ENCODE measurements around the gene NDUFAF4. TPM values are rescaled to one million over a fixed set of nuclear protein-coding genes. Genes with fewer than 3 reads are reported as not detected.

NDUFAF4 gene
- total RNA-seq (2021; fragmentation: NEBNext Ultra II Directional; extraction: Animal tissue kit (Norgen Biotek cat#: 25700)) (84.4 and 84.9 TPM in 2 replicates), polyA plus RNA-seq (2011; rRNA removed) (9.9 and 21.9 TPM in 2 replicates), polyA minus RNA-seq (2011; rRNA and poly(A)+ RNA removed) (13.1 and 18.6 TPM in 2 replicates)
- 43.3 TPM for polyA plus RNA-seq (2011; cell fraction: cytosol; rRNA removed)
- 8.2 TPM for polyA plus RNA-seq (2011; cell fraction: nucleus; rRNA removed)
- 36.4 to 84.8 TPM (median 40.7 TPM) in 4 replicates for polyA plus RNA-seq (2012, experiment 1 of 2)
- polyA plus RNA-seq (2012, experiment 2 of 2), result 14.4 TPM
- 63.6 TPM for polyA plus RNA-seq (2013, experiment 1 of 2)
- 64.0 TPM for polyA plus RNA-seq (2013, experiment 2 of 2)
- 16.1 TPM for polyA minus RNA-seq (2011; cell fraction: cytosol; rRNA and poly(A)+ RNA removed)
- polyA minus RNA-seq (2011; cell fraction: nucleus; rRNA and poly(A)+ RNA removed), result 14.6 TPM
- long read RNA-seq, experiment 1, transcript NDUFAF4-201 (3 exons, 2,399 nt), result major isoform, 64 of 76 reads
- long read RNA-seq, experiment 1, partial matches to known transcripts, result 2 of 76 reads
- long read RNA-seq, experiment 1, other reads (novel, unspliced or antisense), result 5 of 76 reads
- long read RNA-seq, experiment 2, transcript NDUFAF4-201 (3 exons, 2,399 nt), result major isoform, 13 of 15 reads
- long read RNA-seq, experiment 2, partial matches to known transcripts, result 0 of 15 reads
- long read RNA-seq, experiment 2, other reads (novel, unspliced or antisense), result 1 of 15 reads

DNA sequence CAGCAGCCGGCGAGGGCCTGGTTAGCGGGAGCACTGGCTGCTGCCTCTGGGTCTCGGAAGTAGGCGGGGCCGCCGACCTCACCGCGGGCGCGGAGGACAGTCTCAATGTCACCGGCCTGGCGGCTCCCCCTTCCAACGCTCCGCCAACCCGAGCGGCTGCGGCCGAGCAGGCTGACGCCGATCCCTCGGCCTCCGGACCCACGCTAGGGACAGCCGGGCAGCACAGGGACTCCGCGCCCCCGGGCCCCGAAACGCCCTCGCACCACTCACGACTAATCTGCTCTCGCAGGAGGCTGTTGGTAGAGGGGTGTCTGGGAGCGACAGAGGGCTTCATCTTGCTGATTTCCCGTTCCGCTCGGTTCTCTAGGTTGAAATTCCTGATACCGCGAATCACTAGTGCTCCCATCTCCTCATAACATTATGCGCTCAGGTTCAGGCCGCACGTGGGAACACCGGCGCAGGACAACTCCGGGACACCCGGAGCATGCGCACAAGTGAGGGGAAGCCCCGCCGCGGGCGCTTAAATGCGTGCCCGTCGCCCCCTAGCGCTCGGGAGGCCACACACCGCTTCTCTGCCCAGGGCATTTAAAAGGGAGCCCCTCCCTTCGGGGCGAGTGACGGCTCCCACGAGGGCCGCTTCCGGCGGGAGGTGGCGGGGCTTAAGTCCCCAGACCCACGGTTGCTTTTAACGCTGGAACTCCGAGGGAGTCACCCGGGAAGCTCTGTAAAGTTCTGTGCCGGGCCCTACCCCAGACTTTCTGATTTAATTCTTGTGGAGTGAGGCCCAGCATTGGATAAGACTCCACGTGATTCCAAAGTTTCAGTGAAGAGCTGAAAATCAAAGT, at the start of gene NDUFAF4:
Gene NDUFAF4, minus strand, starts transcription at position 496 of the 845 bp plus-strand sequence. Its CDS starts 90 bp downstream, at position 406.
- Histone ChIP-seq H2AK5ac (ENCODE audit: low read depth, low read length) (no peak within 1 kb of the TSS), H3K27ac (ENCODE audit: low read depth, low read length) (peak within 1 kb of the TSS; percentile 63), H3K9ac (replicated peaks in 1 of 4; ENCODE audit: extremely low read depth in 1 of 4, low read depth in 3 of 4, low read length in 3 of 4) (peak within 1 kb of the TSS; percentile 71 to 96 (median 78)), H3K79me2 (ENCODE audit: control insufficient read depth in 1 of 2, insufficient read depth in 2 of 2, low read length in 2 of 2) (peaks cover 3 to 45% of the 10 kb centered on the region in 2 experiments; a peak in 3 of 4 replicates), H4K91ac (replicated peaks; ENCODE audit: insufficient read length, low read length) (peak within 1 kb of the TSS; percentile 41), H3K4me2 (ENCODE audit: insufficient read depth in 1 of 2, low read depth in 2 of 2, low read length in 2 of 2) (peak within 1 kb of the TSS; percentile 56 to 77), H3K14ac (ENCODE audit: insufficient read length) (no peak within 1 kb of the TSS), H2BK20ac (ENCODE audit: low read length) (no peak within 1 kb of the TSS), H3K79me1 (ENCODE audit: low read depth, low read length) (no peaks in the 10 kb centered on the region; the same call in 1 of the 2 replicates), H4K5ac (ENCODE audit: insufficient read length, low read depth, low read length) (peak within 1 kb of the TSS; percentile 78), H3K4me3 (ENCODE audit: extremely low read depth in 1 of 4, insufficient read depth in 2 of 4, low read depth in 3 of 4, low read length in 4 of 4) (peak within 1 kb of the TSS; percentile 80 to 89 (median 88)), H4K8ac (ENCODE audit: extremely low read depth, insufficient read depth, low read length) (peak within 1 kb of the TSS; percentile 96; the same call in 1 of the 2 replicates), H3K18ac (ENCODE audit: extremely low read depth, low read length) (peak within 1 kb of the TSS; percentile 72), H3K36me3 (ENCODE audit: control insufficient read depth in 2 of 4, insufficient read depth in 4 of 4, low read length in 3 of 4) (peaks cover 6 to 32% (median 10%) of the 10 kb centered on the region in 4 experiments; a peak in 6 of 8 replicates), H3K23ac (ENCODE audit: insufficient read length) (no peak within 1 kb of the TSS), H2BK120ac (replicated peaks; ENCODE audit: low read depth, low read length) (no peak within 1 kb of the TSS), H2AFZ (ENCODE audit: low read length) (peak within 1 kb of the TSS; percentile 94), H2BK5ac (ENCODE audit: low read depth, low read length) (peak within 1 kb of the TSS; percentile 87), H3K9me3 (ENCODE audit: insufficient read depth in 2 of 2, low read depth in 1 of 2, low read length in 1 of 2) (no peaks in the 10 kb centered on the region), H4K20me1 (replicated peaks in 1 of 2; ENCODE audit: control insufficient read depth in 1 of 2, insufficient read depth in 2 of 2, low read length in 2 of 2) (peaks cover 2 to 5% of the 10 kb centered on the region in 2 experiments), H3K4me1 (replicated peaks in 1 of 4; ENCODE audit: control insufficient read depth in 3 of 4, insufficient read depth in 4 of 4, low read length in 3 of 4) (peaks cover 0 to 2% (median 0%) of the 10 kb centered on the region in 4 experiments; a peak in 1 of 7 replicates), H3K56ac (replicated peaks; ENCODE audit: insufficient read length, low read depth, low read length) (peak within 1 kb of the TSS; percentile 28), H3K4ac (replicated peaks; ENCODE audit: insufficient read length, low read depth, low read length) (peak within 1 kb of the TSS; percentile 35), H3K23me2 (ENCODE audit: low read depth, low read length) (no peaks in the 10 kb centered on the region; the same call in 1 of the 2 replicates), H3K27me3 (replicated peaks in 1 of 4; ENCODE audit: control insufficient read depth in 3 of 4, extremely low read depth in 1 of 4, insufficient read depth in 3 of 4, low read length in 3 of 4) (no peaks in the 10 kb centered on the region), H2BK15ac (ENCODE audit: low read length) (no peak within 1 kb of the TSS), H2BK12ac (ENCODE audit: low read depth, low read length) (no peak within 1 kb of the TSS; the same call in 1 of the 2 replicates)
- no peak for FAIRE-seq
- ChIA-PET POLR2A (ENCODE audit: partially characterized antibody) (interaction anchor here (0.7 to 2.2 kb wide), 14 partner anchors 9 to 167 kb away, joined by 3 to 17 read pairs (median 3); partner anchors contain the start of gene GPR63), CTCF (ENCODE audit: partially characterized antibody) (interaction anchor here (0.6 to 5.3 kb wide), 26 partner anchors 10 to 345 kb away, joined by 3 to 117 read pairs (median 5); no protein-coding TSS in a partner anchor)
- DNase-seq (ENCODE audit: low read depth in 1 of 2, low spot score in 2 of 2), result peak; percentile 72 to 97
- WGBS, 2 experiments (ENCODE audit: extremely low coverage in 1 of 2, insufficient coverage in 1 of 2, insufficient read length in 1 of 2, insufficient replicate concordance in 2 of 2, low coverage in 1 of 2, low lambda C conversion rate in 2 of 2, missing lambda C conversion rate in 1 of 2), result 1% methylated on average over 62 of the region's 71 CpGs; no CpG with 5 or more reads in 1 of the 2 experiments

All from H1 (cell line).